BJ (cell line): Measurements from ENCODE around the gene LDB1. TPM values are rescaled to one million over a fixed set of nuclear protein-coding genes. Genes with fewer than 3 reads are reported as not detected.

Source experiments
- CTCF ChIA-PET: fragments of 350-600 bp; formaldehyde crosslinking; extraction: SDS; loops from one replicate; lab custom pipeline; 2021; ENCODE audit warnings: antibody characterized with exemption, inconsistent platforms; lab: Yijun Ruan, JAX
- POLR2A ChIA-PET: fragments of 300-600 bp; sonication (Branson Sonifier 250); formaldehyde crosslinking; extraction: SDS; loops from one replicate; lab custom pipeline; 2021; ENCODE audit warnings: antibody characterized with exemption; lab: Charles Lee
- DNase-seq: peaks from one replicate; pipeline ENCODE4 v3.0.0-alpha.2; 2011; ENCODE audit warnings: low read depth
- H3K27me3 ChIP-seq: 2 replicates; pipeline ENCODE4 v1.6.0; 2011; ENCODE audit warnings: low read length; ENCODE audit not compliant: control insufficient read depth, insufficient read depth
- H3K36me3 ChIP-seq: 2 replicates; pipeline ENCODE4 v1.5.1; 2011; ENCODE audit warnings: low read length; ENCODE audit not compliant: control insufficient read depth, insufficient read depth
- H3K4me3 ChIP-seq: 2 replicates; pipeline ENCODE4 v1.5.1; 2011; ENCODE audit warnings: low read depth, mild to moderate bottlenecking, control low read depth, low read length
- CTCF ChIP-seq: IDR thresholded peaks from 2 replicates; pipeline ENCODE4 v1.5.1; 2011; ENCODE audit warnings: low read depth, mild to moderate bottlenecking, control low read depth, inconsistent platforms, low read length, moderate library complexity; ENCODE audit not compliant: insufficient read depth
- polyA plus RNA-seq: library from polyadenylated mRNA; depleted of rRNA; stranded (reverse); fragments of >200 nt; gene quantifications from 2 replicates; pipeline ENCODE4 v1.2.3, GENCODE V29; 2011; rRNA removed
- small RNA-seq: library from RNA; depleted of rRNA; stranded (forward); fragments of <200 nt; gene quantifications from one replicate; pipeline ENCODE3, GENCODE V24; 2012; ENCODE audit warnings: low replicate concordance, low read depth; ENCODE audit not compliant: insufficient read length

LDB1 gene
- polyA plus RNA-seq, 1 experiment: 115 TPM

- POLR2A ChIA-PET: no interaction called here
- TF ChIP-seq CTCF: peak; percentile 29
- peak; percentile 74 for DNase-seq
- CTCF ChIA-PET: interaction anchor here (2.8 kb wide), 1 partner anchor 224 kb away, joined by 10 read pairs; no protein-coding TSS in a partner anchor
- Histone ChIP-seq H3K4me3 (peak within 1 kb of the TSS; percentile 76), H3K36me3 (peaks cover 6% of the 10 kb centered on the region), H3K27me3 (no peaks in the 10 kb centered on the region)
Observed at GRCh38 chr10:102064868-102065560, 55.2 kb downstream of the LDB1 start, which contains the start of gene HPS6. Gene HPS6, plus strand, starts transcription at chr10:102065349. Its CDS starts 126 bp downstream, at chr10:102065475.

- POLR2A ChIA-PET: no interaction called here
- no peak for TF ChIP-seq CTCF
- CTCF ChIA-PET: no interaction called here
- no peak for DNase-seq
- H3K27me3 ChIP-seq: no peaks in the 10 kb centered on the region
- peak overlapping the region; percentile 76; the same call in 1 of the 2 replicates for H3K4me3 ChIP-seq
- H3K36me3 ChIP-seq: peaks cover 6% of the 10 kb centered on the region
Observed at GRCh38 chr10:102064503-102064867, 55.7 kb downstream of the LDB1 start.

- ChIA-PET POLR2A (interaction anchor here (0.6 kb wide), 1 partner anchor 138 kb away, joined by 6 read pairs; no protein-coding TSS in a partner anchor), CTCF (interaction anchor here (2.3 kb wide), 1 partner anchor 12 kb away, joined by 7 read pairs; no protein-coding TSS in a partner anchor)
- H3K4me3 ChIP-seq: no peak overlapping the region
- no peak for DNase-seq
- H3K27me3 ChIP-seq: no peaks in the 10 kb centered on the region
- no peaks in the 10 kb centered on the region for H3K36me3 ChIP-seq
- no peak for TF ChIP-seq CTCF
Observed at GRCh38 chr10:102059987-102060386, 60.2 kb downstream of the LDB1 start.

Small RNAs within 50 kb of the gene (small RNA-seq; reads per million reads assigned to genes)
- gene AL500527.1: not detected
- not detected for gene AL500527.2

Other genes with a start within 250 kb of the LDB1 start
- gene ARMH3, start 64.2 kb downstream of the LDB1 start, polyA plus RNA-seq: 17.9 and 18.5 TPM in 2 replicates
- 8.3 and 11.8 TPM in 2 replicates for gene HPS6, start 55.0 kb downstream of the LDB1 start, polyA plus RNA-seq
- 11.0 and 17.3 TPM in 2 replicates for gene PPRC1, start 12.7 kb upstream of the LDB1 start, polyA plus RNA-seq
- 47.5 and 49.2 TPM in 2 replicates for gene NOLC1, start 32.0 kb upstream of the LDB1 start, polyA plus RNA-seq
- 0.34 and 0.43 TPM in 2 replicates for gene ELOVL3, start 105.9 kb upstream of the LDB1 start, polyA plus RNA-seq
- not detected in 2 replicates for gene PITX3, start 121.1 kb upstream of the LDB1 start, polyA plus RNA-seq
- 19.0 and 28.4 TPM in 2 replicates for gene GBF1, start 125.2 kb upstream of the LDB1 start, polyA plus RNA-seq